Psoas muscle (tissue), 8 donors: ENCODE results near the gene RPS2. TPM values are rescaled to one million over a fixed set of nuclear protein-coding genes. Genes with fewer than 3 reads are reported as not detected.

Experiments
- ATAC-seq, 4 donors: fragments of 200-7000 bp; cut with Tn5 transposase; one replicate each; pipeline ENCODE4 v1.9.1; 2020; ENCODE audit warnings: moderate library complexity in 3 of 4, mild to moderate bottlenecking in 2 of 4
- DNase-seq, 2 donors: peaks; one replicate each; pipeline ENCODE4 v3.0.0-alpha.2; 2020
- H3K27ac ChIP-seq: fragments of 200-600 bp; one replicate; pipeline ENCODE4 v1.8.0; 2022
- H3K27me3 ChIP-seq, 3 donors: fragments of 200-600 bp in 1 of 3; one replicate each; pipeline versions ENCODE4 v1.6.1 to v1.8.0; 2013 to 2022; ENCODE audit warnings: low read length in 2 of 3, mild to moderate bottlenecking in 2 of 3, moderate library complexity in 1 of 3; ENCODE audit not compliant: insufficient read depth in 3 of 3
- H3K36me3 ChIP-seq, 2 donors: fragments of 200-600 bp in 1 of 2; one replicate each; pipeline versions ENCODE4 v1.6.1 to v1.8.0; 2013 to 2022; ENCODE audit warnings: low read depth in 1 of 2, mild to moderate bottlenecking in 1 of 2, moderate library complexity in 1 of 2; ENCODE audit not compliant: insufficient read depth in 1 of 2
- H3K4me1 ChIP-seq: fragments of 200-600 bp; one replicate; pipeline ENCODE4 v1.8.0; 2022
- H3K4me3 ChIP-seq: fragments of 200-600 bp; one replicate; pipeline ENCODE4 v1.8.0; 2022; ENCODE audit warnings: mild to moderate bottlenecking
- H3K9me3 ChIP-seq: fragments of 200-600 bp; one replicate; pipeline ENCODE4 v1.8.0; 2022
- WGBS, 3 donors: extraction: QIAGEN DNeasy Blood & Tissue Kit; methylation state at CpG; one replicate each; pipeline versions ENCODE4 v1.1.6 to v1.1.7; 2013; 5-methylcytosine and 5-hydroxymethylcytosine counted together
- intact Hi-C, 2 donors: fragments of 100-400 bp; cut with DNase I; formaldehyde crosslinking; loops; one replicate each; pipeline versions ENCODE4 v1.11.0 to v1.14.2; 2022
- polyA plus RNA-seq, 3 donors: library from polyadenylated mRNA; stranded (reverse); fragments of 200-250 nt; gene quantifications; one replicate each; pipeline ENCODE4 v1.2.3, GENCODE V29; 2013
- total RNA-seq, 4 donors: library from RNA; stranded (reverse); fragmentation: NEBNext Ultra II Directional in 2 of 4; extraction: Animal tissue kit (Norgen Biotek cat#: 25700) in 2 of 4; gene quantifications; one replicate each; pipeline versions ENCODE4 v1.2.1 to v1.2.4, GENCODE V29; 2021 to 2023
- TF ChIP-seq, protein P1 (sequence below): fragments of 200-600 bp; IDR thresholded peaks from one replicate; pipeline ENCODE4 v1.8.0; 2022; ENCODE audit warnings: antibody characterized with exemption
- donor health status: healthy with polysubstance abuse.
- donor health status: DM: no; HTN: no; CAD: no; lungs with moderate emphysema.
- donor health status: Bipolar disorder and iron deficiency.
- donor health status: healthy.
- donor health status: DM: yes; HTN: yes; CAD: no.
- donor health status: DM: no; HTN: no; CAD: no.
- donor health status: DM: no; HTN: no; CAD: no.
- donor health status: DM: yes; HTN: yes; CAD: no.

Gene RPS2
- total and polyA plus RNA-seq, 7 donors: 1,044 to 3,940 (median 1,902) TPM

- DNase-seq: peak in 1 of 2 donors; percentile 56
- intact Hi-C loops: no loop called here
- no peak for ATAC-seq
- H3K36me3 ChIP-seq: peaks cover 5 to 65% of the 10 kb centered on the region in 2 donors
- peak overlapping the region; percentile 41 for H3K4me3 ChIP-seq
- WGBS, 3 donors: 58 to 65% (median 62%) methylated on average over 8 of the region's 8 CpGs
- peaks cover 51% of the 10 kb centered on the region for H3K4me1 ChIP-seq
- H3K27me3 ChIP-seq: no peaks in the 10 kb centered on the region
- H3K9me3 ChIP-seq: no peaks in the 10 kb centered on the region
- no peak overlapping the region for H3K27ac ChIP-seq
- TF ChIP-seq, protein P1, sequence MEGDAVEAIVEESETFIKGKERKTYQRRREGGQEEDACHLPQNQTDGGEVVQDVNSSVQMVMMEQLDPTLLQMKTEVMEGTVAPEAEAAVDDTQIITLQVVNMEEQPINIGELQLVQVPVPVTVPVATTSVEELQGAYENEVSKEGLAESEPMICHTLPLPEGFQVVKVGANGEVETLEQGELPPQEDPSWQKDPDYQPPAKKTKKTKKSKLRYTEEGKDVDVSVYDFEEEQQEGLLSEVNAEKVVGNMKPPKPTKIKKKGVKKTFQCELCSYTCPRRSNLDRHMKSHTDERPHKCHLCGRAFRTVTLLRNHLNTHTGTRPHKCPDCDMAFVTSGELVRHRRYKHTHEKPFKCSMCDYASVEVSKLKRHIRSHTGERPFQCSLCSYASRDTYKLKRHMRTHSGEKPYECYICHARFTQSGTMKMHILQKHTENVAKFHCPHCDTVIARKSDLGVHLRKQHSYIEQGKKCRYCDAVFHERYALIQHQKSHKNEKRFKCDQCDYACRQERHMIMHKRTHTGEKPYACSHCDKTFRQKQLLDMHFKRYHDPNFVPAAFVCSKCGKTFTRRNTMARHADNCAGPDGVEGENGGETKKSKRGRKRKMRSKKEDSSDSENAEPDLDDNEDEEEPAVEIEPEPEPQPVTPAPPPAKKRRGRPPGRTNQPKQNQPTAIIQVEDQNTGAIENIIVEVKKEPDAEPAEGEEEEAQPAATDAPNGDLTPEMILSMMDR: no peak
Observed at GRCh38 chr16:2003231-2003826, 38.7 kb upstream of the RPS2 start.

GRCh38 chr16:2002406-2003230, 38.0 kb upstream of the RPS2 start:
- no peaks in the 10 kb centered on the region for H3K27me3 ChIP-seq
- H3K36me3 ChIP-seq: peaks cover 5 to 62% of the 10 kb centered on the region in 2 donors
- no peak overlapping the region for H3K4me3 ChIP-seq
- intact Hi-C loops: no loop called here
- TF ChIP-seq, protein P1: no peak
- H3K27ac ChIP-seq: no peak overlapping the region
- no peaks in the 10 kb centered on the region for H3K9me3 ChIP-seq
- ATAC-seq (no peak), DNase-seq (peak in 1 of 2 donors; percentile 54)
- peaks cover 51% of the 10 kb centered on the region for H3K4me1 ChIP-seq
- WGBS, 3 donors: 77 to 82% (median 80%) methylated on average over 46 to 47 of the region's 47 CpGs

DNA sequence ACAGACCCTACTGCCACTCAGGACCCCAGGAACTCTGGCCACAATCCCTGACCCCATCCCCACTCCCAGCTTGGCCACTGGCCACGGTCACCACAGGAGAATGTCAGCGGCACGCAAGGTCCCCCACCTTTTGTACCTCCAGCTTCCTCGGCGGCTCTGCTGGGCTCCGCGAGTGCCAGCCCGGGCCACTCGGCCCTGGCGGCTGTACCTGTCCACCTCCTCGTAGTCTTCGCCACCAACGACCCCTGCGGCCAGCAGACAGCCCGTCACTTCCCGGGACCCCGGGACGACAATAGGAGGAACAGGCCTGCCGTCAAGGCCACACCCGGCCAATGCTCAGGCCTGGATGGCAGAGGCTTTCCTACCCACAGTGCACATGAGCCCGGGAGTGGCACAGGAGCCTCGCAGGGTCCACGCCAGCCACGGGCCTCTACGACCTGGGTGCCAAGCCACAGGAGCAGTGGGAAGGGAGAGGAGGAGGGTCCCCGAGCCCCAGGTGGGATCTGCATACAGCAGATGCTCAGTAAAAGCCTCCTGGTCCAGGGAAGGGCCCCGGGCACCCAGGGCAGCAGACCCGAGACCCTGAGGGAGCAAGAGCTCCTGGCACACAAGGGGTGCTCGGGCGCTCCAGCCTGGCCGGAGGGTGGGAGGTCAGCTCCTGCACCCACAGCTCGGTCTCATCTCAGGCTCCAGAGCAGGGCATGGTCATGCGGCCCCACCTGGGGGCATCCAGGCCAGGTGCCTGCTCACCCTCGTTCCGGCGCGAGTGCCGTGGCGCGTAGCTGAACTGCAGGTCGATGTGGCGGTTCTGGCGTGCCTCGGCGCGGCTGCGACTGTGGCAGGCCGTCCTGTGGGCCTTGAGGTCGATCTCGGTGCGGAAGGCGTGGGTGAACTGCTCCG, 37.1 kb upstream of the RPS2 start:
- intact Hi-C loops: no loop called here
- Histone ChIP-seq H3K36me3 (peaks cover 8 to 62% of the 10 kb centered on the region in 2 donors), H3K9me3 (no peaks in the 10 kb centered on the region), H3K4me3 (no peak overlapping the region), H3K27ac (no peak overlapping the region), H3K27me3 (no peaks in the 10 kb centered on the region), H3K4me1 (peaks cover 49% of the 10 kb centered on the region)
- 92 to 95% (median 93%) methylated on average over 51 to 53 of the region's 53 CpGs for WGBS, 3 donors
- TF ChIP-seq, protein P1: no peak
- DNase-seq: peak in 1 of 2 donors; percentile 52
- ATAC-seq: no peak

DNA sequence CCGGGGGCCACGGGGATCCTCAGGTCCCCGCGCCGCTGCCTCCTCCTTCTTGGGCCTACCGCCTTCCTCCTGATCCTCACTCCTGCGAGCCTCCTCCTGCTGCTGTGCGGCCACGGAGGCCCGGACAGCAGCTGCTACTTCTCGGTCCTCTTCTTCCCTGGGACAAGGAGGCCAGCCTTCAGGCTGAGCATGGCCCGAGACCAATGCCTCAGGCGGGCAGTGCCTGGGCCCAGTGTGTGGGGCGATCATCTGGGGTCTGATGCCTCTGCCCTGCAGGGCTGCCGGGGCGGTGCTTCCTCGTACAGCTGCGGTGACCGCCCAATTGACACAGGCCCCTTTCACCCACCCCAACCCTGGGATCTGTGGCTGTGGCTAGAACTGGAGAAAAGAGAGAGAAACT, 36.4 kb upstream of the RPS2 start:
- WGBS, 3 donors: 93 to 95% (median 95%) methylated on average over 17 to 19 of the region's 19 CpGs
- H3K4me3 ChIP-seq: no peak overlapping the region
- no peaks in the 10 kb centered on the region for H3K9me3 ChIP-seq
- H3K27me3 ChIP-seq: no peaks in the 10 kb centered on the region
- peaks cover 8 to 63% of the 10 kb centered on the region in 2 donors for H3K36me3 ChIP-seq
- no peak overlapping the region for H3K27ac ChIP-seq
- DNase-seq (no peak), ATAC-seq (no peak)
- intact Hi-C loops: no loop called here
- H3K4me1 ChIP-seq: peaks cover 46% of the 10 kb centered on the region
- TF ChIP-seq, protein P1: no peak
